Measurements from ENCODE around the gene FGD3.
"Not testable (repeated sequence)": the region's sequence is repeated elsewhere in the genome, so short reads cannot be mapped to it uniquely, and the experiment has no call there.

Gene FGD3

GRCh38 chr9:93004561-93004960, 57.2 kb downstream of the FGD3 start:
- no peak overlapping the region for H3K27ac ChIP-seq
- no peak for DNase-seq (ENCODE audit: low read depth, low spot score)

- no peak overlapping the region for H3K27ac ChIP-seq
- DNase-seq (ENCODE audit: low read depth, low spot score): no peak
Observed at GRCh38 chr9:93005876-93006275, 58.6 kb downstream of the FGD3 start.

- H3K27ac ChIP-seq: no peak overlapping the region
- DNase-seq (ENCODE audit: low read depth, low spot score): no peak
Observed at GRCh38 chr9:93007529-93008058, 60.3 kb downstream of the FGD3 start.

- H3K27ac ChIP-seq: no peak overlapping the region
Observed at GRCh38 chr9:93008457-93008856, 61.1 kb downstream of the FGD3 start.

GRCh38 chr9:93009337-93010015, 62.2 kb downstream of the FGD3 start:
- H3K27ac ChIP-seq: no peak overlapping the region
- DNase-seq (ENCODE audit: low read depth, low spot score): no peak

More at GRCh38 chr9:93008457-93008856, 61.1 kb downstream of the FGD3 start:
- DNase-seq (ENCODE audit: low read depth, low spot score): no peak

- DNase-seq (ENCODE audit: low read depth, low spot score): no peak
- H3K27ac ChIP-seq: no peak overlapping the region
Observed at GRCh38 chr9:93010056-93010455, 62.7 kb downstream of the FGD3 start.

- H3K27ac ChIP-seq: no peak overlapping the region
- DNase-seq (ENCODE audit: low read depth, low spot score): no peak
Observed at GRCh38 chr9:93010704-93011103, 63.4 kb downstream of the FGD3 start.

- no peak overlapping the region for H3K27ac ChIP-seq
- DNase-seq (ENCODE audit: low read depth, low spot score): no peak
Observed at GRCh38 chr9:93011114-93011513, 63.8 kb downstream of the FGD3 start.

GRCh38 chr9:93012963-93013855, 65.9 kb downstream of the FGD3 start:
- DNase-seq (ENCODE audit: low read depth, low spot score): no peak
- no peak overlapping the region for H3K27ac ChIP-seq

GRCh38 chr9:93013856-93014582, 66.7 kb downstream of the FGD3 start:
- no peak for DNase-seq (ENCODE audit: low read depth, low spot score)

GRCh38 chr9:93015190-93015589, 67.9 kb downstream of the FGD3 start:
- H3K27ac ChIP-seq; DNase-seq (ENCODE audit: low read depth, low spot score): not testable (repeated sequence)

More at GRCh38 chr9:93013856-93014582, 66.7 kb downstream of the FGD3 start:
- H3K27ac ChIP-seq: no peak overlapping the region

GRCh38 chr9:93017621-93018020, 70.3 kb downstream of the FGD3 start:
- no peak overlapping the region for H3K27ac ChIP-seq
- no peak for DNase-seq (ENCODE audit: low read depth, low spot score)

- no peak for DNase-seq (ENCODE audit: low read depth, low spot score)
Observed at GRCh38 chr9:93020151-93020550, 72.8 kb downstream of the FGD3 start.

GRCh38 chr9:93020771-93021670, 73.7 kb downstream of the FGD3 start:
- H3K27ac ChIP-seq: no peak overlapping the region
- DNase-seq (ENCODE audit: low read depth, low spot score): no peak

More at GRCh38 chr9:93020151-93020550, 72.8 kb downstream of the FGD3 start:
- no peak overlapping the region for H3K27ac ChIP-seq

GRCh38 chr9:93022066-93022465, 74.7 kb downstream of the FGD3 start:
- no peak overlapping the region for H3K27ac ChIP-seq
- no peak for DNase-seq (ENCODE audit: low read depth, low spot score)

- no peak overlapping the region for H3K27ac ChIP-seq
Observed at GRCh38 chr9:93022721-93023520, 75.6 kb downstream of the FGD3 start.

GRCh38 chr9:93023521-93023815, 76.1 kb downstream of the FGD3 start:
- no peak for DNase-seq (ENCODE audit: low read depth, low spot score)
- H3K27ac ChIP-seq: no peak overlapping the region

More at GRCh38 chr9:93022721-93023520, 75.6 kb downstream of the FGD3 start:
- no peak for DNase-seq (ENCODE audit: low read depth, low spot score)

GRCh38 chr9:93024646-93024910, 77.3 kb downstream of the FGD3 start:
- no peak overlapping the region for H3K27ac ChIP-seq
- no peak for DNase-seq (ENCODE audit: low read depth, low spot score)

- no peak for DNase-seq (ENCODE audit: low read depth, low spot score)
- no peak overlapping the region for H3K27ac ChIP-seq
Observed at GRCh38 chr9:93024986-93025630, 77.8 kb downstream of the FGD3 start.

Measured in epithelial cell of prostate (primary cell).